GOT3 (cell line): ENCODE results near the gene MEIS2.

Experiments used
- DNase-seq: peaks from one replicate; lab custom pipeline; 2025; ENCODE audit warnings: mixed read lengths; lab: John Stamatoyannopoulos, UW

The MEIS2 gene

DNA sequence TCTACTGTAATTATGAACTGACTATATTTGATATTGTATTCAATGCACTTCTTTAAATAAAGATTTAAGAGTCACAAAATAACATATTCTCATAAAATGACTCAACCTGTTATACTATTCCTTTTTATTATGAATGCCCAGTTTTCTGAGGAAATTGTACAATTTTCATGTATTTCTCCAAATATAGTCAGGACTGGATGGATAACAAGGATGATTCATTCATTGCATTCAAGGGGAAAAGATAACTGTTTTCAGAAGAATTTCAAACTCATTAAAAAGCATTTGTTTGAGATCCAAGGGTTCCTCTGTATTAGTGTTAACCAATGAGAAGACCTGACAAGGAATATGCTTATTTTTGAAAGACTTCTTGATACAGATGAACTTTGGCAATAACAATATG is 163.7 kb downstream of the MEIS2 start:
- no peak for DNase-seq

DNA sequence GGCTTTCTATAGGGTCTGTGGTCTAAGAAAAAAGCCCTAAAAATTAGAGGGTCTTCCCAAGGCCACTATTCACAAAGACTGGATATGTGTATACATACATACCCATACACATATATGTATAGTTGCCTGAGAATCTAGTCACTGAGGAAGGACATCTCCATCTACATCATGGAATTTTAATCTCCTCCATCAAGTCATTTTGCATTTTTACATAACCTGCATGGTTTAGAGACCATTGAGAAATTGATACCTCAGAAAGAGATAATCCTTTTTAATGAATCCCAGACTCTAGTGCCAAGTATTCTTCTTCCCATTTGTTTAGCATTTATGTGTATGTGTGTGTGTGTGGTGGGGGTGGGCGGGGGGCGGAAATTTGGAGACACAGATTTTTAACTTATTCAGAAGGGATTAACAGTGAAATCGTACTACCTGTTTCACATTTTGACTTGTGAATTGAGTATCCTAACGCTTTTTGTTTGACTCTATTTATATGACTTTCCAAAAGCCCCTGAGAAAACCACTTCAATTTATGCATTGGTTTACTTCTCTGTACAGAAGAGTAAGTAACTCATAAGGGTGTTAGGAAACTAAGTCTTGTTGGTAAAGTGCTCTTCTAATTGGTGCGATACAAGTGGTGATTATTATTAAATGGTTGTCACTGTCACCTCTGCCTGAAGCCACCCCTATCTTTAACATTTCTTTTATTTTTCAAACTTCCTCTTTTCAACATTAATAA is 166.9 kb downstream of the MEIS2 start:
- no peak for DNase-seq

DNA sequence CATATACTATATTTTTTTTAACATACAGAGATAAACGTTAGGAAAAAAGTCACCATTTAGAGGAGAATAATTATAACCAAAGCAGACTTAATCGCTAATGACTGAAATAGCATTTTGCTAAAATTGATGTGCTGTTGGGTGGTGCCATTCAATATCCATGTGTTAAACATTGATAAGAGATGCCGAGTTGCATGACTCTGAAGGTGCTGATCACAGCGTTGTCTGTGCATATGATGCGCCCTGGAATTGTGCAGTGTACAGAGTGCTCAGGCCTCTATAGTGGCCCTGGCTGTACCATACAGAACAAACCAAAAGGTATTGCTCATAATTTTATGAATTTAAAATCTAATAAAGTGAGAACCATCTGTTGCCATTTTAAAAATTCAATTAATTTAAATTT is 168.3 kb downstream of the MEIS2 start:
- DNase-seq, result no peak

DNA sequence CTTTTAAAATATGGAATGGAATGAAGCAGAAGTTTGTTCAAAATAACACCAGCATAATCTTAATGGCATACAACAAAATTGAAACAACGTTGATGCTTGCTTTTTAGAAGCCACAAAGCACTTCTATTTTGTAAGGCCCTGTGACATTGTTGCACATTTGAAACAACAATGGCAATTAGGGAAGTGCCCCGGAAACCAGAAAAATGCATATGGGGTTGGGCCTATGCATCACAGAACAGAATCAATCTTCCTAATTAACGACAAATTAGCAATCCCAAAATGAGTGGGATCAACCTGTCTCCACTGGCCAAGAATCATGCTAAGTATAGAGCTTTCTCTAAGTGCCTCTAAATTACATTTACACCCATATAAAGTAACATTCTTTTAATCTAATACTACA is 168.9 kb downstream of the MEIS2 start:
- no peak for DNase-seq

DNA sequence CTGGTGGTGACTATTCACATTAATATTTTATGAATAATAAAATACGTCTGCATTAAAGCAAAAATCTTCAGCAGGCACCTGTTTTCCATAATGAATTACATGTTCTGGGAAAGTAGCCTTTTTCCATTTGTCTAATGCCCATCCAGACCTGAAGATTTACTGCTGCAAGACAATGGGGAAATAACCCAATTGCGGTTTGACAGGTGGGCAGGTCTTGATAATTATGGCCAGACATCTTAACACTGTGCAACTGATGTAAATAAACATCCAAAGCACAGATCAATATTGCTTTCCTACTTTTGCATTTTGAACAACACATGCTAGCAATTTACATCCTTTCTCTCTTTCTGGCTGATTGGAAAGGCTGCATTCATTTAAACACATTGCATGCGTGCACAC is 173.9 kb downstream of the MEIS2 start:
- DNase-seq, result no peak

DNA sequence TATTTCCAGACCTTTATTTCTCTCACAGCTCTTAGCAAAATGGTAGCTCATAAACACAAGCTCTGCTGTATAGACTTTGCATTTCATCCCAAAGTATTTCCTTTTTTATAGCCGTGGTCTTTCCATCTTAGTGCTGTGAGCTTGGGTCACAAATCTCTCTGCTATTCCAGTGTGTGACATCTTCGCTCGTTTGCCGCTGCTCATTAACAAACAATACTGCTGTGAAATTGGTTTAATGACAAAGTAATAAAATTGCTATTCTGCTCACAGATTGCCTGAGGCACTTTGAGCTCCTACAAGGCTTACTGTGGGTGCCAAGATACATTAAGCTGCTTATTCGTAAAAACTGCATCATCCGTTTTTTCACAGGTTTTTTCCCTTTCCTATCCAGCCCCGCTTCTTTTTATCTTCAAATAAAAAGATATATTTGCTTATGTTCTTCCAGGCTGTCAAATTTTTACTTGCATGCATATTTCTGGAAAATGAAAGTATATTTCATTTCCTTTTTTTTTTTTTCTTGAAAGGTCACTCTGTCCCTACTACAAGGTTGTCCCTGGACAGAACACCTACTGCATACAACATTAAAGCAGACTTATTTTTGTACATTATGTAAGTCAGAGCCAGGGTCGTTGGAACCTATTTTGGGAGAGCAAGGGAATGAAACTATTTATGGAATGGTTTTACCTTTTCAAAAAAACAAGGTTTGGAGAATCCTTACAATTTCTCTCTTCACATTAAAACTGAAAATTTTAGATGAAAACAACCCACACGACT is 174.5 kb downstream of the MEIS2 start:
- no peak for DNase-seq

DNA sequence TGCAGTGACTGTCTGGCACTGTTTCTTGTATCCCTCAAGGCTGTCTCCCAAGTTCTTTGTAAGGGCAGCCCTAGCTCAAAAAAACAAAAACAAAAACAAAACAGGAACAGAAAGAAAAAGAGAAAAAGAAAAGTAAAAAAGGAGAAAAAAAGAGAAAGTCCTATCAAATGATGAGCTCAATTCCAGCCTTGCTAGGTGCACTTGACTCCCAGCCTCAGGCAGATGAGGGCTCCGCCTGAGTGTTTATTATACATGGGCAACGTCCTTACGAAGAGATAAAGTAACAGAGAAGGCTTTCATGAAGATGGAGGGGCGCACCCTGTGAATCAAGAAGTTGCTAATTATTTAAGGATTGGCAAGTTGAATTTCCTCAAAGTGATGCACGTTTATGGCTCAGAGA is 175.3 kb downstream of the MEIS2 start:
- DNase-seq, result no peak

DNA sequence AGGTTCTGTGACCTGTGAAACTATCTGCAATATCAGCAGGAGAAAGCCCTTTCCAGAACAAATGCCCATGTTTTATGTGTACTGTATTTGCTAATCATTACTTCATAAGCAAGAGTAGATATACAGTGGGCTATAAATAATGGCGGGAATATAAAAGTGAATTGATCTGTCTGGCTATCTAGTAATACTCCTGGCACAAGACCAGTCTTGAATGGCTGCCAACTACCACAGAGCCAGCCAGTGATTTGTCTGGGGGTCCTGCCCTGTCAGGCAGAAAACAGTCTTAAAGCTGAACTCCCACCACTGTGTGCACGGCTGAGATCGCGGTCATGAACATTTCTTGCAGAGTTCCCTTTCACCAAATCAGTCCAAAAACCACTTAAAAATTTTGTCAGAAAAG is 176.3 kb downstream of the MEIS2 start:
- no peak for DNase-seq

DNA sequence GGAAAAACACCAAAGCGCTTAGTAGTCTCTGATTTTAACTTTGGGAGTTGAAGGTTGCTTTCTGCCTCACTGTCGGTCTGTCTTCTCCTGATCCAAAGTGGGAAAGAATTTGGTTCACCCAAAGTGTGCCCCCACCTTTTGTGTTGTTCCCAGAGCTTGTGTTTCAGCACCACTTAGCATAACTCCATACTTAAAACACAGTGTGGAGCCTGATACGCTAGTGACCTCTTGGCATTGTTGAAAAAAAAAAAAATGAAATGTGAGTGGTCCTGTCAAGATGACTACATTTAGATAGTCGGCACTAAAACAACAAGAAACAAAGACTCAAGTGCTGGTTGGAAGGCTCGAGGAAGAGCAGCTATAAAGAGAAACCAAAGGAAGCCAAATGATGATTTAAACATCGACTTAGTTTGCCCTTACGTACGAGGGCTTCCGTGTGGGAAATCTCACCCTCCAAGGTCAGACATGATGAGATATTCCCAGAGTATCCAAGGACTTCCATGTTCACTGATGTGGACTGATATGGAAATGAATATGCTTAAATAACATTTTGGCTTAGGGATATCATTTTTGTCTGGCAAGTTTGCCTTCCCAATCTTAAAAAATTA is 178.8 kb downstream of the MEIS2 start:
- no peak for DNase-seq

DNA sequence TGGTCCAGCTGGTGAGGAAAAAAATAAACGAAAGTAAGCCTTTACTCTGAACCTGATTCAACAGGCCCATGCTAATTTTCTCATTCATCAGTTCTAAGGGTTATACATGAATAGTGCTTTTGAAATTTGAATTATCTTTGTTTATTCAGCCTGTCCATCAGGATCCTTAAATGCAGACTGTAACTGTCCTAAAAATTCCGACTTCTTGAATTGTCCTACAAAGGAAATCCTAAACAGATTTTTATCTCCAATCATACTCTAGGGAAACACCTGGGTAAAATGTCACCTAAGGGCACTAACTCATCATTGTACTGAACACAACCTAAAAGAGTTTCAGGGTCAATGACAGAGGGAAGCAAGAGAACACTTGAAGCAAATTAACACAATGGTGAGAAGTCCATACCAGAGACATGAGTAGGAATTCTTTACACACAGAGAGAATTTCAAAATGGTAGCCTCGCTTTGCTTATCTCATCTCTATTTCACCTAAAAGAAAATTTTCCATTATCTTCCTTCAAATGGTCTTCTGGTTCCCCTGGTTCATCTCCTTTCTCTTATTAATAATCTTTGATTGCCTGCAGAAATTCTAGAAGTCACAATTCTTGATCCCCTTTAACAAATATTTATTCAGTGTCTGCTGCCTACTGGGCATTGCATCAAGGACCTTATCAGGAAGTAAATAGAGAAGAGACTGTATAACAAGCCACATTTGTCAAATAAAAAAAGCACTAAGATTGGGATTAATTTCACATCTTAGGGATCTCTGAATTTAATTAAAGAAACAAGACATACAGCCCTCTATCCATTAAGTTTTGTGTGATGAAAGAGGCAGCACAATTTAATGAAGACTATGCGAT is 182.7 kb downstream of the MEIS2 start:
- DNase-seq, result no peak

DNA sequence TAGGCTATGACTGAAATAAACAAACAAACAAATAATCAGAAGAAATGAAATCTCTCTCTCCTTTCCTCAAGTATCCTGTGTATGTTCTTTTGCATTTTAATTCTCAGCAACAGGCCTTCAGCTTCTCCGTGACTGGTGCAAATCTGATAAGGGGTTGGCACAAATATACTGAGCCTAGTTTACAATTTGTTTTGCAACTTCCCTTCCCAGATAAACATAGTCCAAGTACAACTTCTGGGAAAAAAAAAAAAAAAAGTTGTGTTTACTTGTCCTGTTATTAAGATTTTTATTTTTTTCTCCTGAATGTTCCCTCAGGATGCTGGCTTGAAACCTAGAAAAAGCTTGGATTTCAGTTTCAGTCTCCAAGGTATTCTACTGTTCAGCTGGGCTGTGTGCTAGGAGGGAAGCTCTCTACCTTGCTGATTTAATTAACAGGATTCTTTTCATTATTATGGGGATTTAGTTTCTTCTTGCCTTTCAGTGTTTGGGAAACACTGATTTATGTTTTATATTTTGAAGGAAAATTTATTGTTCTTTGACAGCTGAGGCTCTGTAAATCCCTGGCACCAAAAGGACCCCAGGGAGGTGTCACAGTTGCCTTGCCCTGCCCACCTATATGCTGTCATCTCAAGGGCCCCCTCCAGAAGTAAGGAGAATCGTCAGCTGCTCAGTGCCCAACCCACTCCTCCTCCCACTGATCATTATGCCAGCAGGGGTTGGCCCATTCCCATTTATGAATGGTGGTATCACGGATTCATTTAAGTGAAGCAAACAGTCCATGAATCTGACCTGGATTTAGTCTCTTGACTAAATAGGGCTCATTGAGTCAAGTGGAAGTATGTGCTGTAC is 185.2 kb downstream of the MEIS2 start:
- no peak for DNase-seq

DNA sequence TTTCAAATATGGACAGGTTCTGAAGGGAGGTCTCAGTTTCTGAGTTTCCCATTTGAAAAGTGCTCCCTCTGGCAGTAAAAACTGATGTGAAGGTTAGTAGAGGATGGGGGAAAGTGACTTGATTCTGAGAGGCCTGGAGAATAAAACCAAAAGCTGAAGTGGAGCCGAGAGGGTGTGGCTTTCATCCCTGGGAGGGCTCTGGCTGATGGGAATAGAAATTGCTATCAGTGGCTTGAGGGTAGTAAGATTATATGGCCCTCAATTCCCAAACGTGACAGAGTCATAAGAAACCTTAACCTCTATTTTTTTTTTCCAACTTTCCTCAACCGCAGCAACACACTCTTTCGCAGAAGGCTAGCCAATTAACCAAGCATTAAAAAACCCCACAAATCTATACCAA is 185.9 kb downstream of the MEIS2 start:
- no peak for DNase-seq

DNA sequence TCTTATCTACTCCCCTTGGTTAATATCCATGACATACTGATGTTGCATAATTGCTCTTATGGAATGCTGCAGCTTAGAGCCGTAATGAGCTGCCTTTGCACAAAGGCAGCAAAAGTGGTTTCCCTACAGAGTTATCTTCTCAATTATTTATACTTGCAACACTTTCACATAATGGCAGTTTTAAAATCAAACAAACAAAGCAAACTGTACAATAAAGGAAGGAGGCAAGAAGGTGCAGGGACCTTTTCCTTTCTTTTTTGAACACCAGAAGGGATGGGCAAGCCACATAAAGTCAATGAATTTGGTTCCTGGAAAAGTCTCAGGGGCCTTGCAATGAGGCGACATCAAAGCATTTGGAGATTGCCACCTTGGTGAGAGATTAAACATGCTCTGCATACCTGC is 188.0 kb downstream of the MEIS2 start:
- no peak for DNase-seq

DNA sequence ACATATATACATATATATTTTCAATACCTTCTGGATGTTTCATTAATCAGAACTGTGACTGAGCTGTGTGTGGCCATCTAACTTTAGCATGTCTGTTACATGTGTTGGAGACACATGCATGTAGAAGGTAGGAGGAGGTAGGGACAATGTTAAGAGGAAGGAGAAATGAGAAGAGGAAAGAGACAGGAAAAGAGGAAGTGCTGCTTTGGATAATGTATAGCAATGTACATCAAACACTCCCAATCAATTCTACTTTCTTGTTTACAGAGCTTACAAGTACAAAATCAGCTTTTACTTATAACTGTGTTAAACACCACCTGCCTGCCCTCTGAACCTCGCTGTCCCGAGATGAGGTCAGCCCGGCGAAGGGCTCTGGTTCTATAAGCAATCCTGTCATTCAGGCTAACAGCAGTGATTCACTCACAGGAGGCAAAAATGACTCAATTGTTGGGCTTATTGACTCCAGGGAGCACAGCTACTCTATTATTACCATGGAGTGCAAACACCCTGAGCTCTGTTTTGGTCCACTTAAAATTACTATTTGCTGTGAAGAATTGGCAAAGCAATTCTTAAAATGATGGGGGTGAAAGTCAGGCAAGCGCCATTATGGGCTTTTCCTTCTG is 188.9 kb downstream of the MEIS2 start:
- DNase-seq, result no peak

DNA sequence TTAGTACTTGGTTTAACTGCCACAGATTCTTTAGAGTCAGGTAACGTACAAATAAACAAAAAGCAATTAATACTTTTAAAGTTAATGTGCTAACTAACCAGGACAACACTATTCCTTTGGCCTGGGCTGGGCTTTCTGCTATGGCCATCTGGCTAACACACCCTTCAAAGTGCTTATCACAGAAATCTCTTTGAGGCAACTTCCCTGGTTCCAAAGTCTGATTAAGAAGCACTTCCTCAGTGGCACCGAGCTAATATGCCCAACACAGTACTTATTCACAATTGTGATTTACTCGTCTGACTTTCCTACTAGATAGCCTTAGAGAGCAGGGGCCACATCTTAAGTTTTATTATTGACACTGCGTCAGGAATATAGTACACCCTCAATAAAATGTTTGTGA is 191.4 kb downstream of the MEIS2 start:
- no peak for DNase-seq

DNA sequence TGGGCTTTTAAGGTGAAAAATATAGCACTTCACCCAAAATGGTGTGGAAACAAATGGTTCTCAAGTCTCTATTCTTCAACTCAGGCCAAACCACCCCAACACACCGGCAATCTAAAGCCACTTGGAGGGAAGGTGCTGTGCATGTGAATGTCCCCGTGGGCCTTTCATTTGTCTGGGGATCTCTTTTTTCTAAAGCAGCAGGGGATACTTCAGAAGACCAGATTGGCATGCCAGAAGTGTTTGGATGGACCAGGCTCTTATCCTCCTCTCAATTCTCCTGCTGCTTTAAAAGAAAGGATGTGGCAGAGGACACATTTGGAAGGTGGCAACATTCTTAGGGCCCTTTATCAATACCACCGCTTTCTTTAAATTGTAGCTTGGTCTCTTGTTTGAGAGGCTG is 193.1 kb downstream of the MEIS2 start:
- no peak for DNase-seq

DNA sequence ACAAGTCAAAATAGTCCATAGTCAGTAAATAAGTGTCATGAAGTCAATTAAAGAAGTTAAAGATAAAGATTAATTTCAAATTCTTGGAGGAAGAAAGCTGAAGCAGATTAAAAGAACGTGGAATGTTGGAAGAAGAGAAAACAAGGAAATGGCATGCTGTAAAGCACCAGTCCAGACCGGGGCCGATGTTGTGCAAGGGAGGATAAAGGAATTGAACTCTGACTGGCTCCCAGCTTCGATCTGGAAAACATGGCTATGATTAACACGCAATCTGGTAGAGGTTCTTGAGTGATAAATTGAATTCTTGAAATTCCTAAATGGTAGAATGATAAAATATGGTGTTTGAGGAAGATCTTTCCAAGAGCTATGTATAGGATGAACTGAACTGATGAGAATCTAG is 194.4 kb downstream of the MEIS2 start:
- DNase-seq, result no peak

DNA sequence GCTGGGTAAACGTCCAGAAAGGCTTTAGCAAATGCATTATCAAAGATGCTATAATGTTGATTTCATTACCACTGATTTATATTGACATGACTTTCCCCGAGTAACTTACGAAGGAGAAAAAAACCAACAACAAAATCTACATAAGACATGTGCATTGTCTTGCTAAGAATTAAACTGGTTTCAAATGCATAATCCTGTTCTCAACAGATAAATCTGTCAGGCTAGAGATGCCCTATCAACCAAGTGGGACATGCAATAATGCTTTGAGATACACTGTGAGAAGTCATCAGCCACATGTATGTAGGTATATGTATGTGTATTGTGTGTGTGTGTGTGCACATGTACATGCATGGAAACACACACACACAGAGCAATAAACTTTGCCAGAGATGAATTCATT is 195.6 kb downstream of the MEIS2 start:
- no peak for DNase-seq

DNA sequence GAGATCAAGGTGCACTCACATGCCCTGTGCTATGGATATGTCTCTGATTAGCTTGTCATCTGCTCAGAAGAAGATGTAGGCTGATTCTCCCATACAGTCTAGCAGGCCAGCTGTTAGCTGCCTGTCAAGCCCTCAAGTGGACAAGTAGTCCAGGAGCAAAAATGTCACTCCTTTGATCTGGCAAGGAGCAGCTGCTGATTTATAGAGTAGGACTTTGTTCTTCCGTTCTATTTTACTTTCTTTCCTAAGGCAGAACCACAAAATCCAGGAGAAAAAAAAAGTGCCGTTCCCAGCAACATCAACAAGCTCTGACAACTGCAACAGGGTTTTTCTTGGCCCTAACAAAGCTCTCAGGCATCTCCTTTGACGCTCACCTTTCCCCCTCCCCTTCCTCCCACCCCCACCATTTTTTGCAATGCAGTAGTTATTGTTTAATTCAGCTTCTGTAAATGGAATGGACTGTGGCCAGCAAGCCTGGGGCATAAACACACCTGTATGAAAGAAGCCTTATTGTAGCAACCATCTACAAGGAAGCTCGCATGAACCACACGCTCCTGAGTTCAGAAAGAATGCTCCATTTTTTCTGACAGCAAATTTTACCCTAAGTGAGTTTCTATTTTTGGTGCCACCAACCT is 196.3 kb downstream of the MEIS2 start:
- DNase-seq, result no peak

DNA sequence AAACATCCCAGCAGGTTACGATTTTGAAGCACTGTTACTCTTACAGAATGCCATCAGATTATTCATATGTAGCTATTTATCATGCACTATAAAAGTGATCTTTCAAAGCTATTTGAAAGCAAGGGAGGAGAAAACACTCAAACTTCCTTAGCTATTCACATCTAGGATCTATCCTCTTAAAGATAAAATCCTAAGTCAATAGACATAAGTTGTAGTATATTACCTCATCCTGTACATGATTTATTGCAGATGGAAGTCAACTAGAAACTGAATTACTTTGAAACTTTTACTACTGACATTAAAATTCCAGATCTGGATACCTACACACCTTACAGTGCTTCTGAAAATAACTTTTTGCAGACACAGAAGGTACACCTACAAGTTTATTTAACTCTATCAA is 197.2 kb downstream of the MEIS2 start:
- DNase-seq, result no peak
